Inferior parietal cortex (tissue), 1 donor: Measurements from ENCODE around the gene CLEC4D.
"Not testable (repeated sequence)": the region's sequence is repeated elsewhere in the genome, so short reads cannot be mapped to it uniquely, and the experiment has no call there.

Experiments
- DNase-seq: peaks from one replicate; pipeline ENCODE4 v3.0.0-alpha.2; 2016; ENCODE audit errors: extremely low spot score

The CLEC4D gene

DNA sequence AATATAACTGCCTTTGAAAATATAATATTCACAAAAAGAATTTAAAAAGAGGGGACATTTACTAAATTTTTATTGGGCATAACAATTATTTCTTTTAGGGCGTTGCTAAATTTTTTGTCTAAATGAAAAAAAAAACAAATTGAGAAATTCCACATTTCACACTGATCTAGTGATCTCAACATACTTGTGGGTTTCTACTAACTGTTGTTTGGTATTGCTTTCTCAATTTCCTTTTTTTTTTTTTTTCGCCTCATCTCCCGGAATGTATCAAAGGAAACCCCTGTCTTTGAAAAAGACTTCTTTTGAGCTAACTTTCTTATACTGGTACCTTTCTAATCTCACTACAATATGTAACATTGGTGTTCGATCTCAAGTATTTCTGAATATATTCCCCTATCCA lies at the start of gene CLEC4D:
CLEC4D (plus strand) TSS at position 248 of the 400 bp plus-strand sequence. CDS start 230 bp downstream, outside the sequence.
- no peak for DNase-seq

GRCh38 chr12:8465301-8465996 lies 47.9 kb upstream of the CLEC4D start:
- no peak for DNase-seq

GRCh38 chr12:8466241-8466640 lies 47.1 kb upstream of the CLEC4D start:
- no peak for DNase-seq

- no peak for DNase-seq
Observed at GRCh38 chr12:8471090-8471489, 42.2 kb upstream of the CLEC4D start.

GRCh38 chr12:8475508-8476203 lies 37.6 kb upstream of the CLEC4D start:
- DNase-seq, result no peak

GRCh38 chr12:8482571-8483061 lies 30.7 kb upstream of the CLEC4D start:
- no peak for DNase-seq

DNA sequence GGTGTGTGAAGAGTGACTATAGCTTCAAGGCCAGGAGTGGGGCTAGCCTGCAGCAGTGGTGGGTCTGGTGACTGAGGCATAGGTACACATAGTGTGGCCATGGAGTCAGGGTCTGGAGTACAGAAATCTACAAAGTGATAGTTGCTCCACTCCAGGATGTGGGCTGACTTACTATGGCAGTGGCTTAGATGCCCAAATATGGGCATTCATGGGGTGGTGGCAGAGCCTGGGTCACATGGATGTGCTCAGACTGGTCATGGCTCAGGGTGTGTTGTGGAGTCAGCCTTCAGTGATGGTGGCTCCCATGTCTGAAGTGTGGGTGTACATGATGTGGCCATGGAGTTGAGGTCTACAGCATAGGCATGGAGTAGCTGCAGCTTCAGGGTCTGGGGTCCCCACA lies 30.2 kb upstream of the CLEC4D start:
- no peak for DNase-seq

GRCh38 chr12:8491646-8492530 lies 21.4 kb upstream of the CLEC4D start:
- no peak for DNase-seq

GRCh38 chr12:8493084-8493483 lies 20.2 kb upstream of the CLEC4D start:
- peak; percentile 17 for DNase-seq

DNA sequence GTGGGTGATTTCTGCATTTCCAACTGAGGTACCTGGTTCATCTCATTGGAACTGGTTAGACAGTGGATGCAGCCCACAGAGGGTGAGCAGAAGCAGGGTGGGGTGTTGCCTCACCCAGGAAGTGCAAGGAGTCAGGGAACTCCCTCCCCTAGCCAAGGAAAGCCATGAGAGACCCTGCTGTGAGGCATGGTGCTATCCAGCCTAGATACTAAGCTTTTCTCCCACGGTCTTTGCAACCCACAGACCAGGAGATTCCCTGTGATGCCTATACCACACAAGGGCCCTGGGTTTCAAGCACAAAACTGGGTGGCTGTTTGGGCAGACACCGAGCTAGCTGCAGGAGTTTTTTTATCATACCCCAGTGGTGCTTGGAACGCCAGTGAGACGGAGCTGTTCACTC lies 17.6 kb upstream of the CLEC4D start:
- not testable (repeated sequence) for DNase-seq

DNA sequence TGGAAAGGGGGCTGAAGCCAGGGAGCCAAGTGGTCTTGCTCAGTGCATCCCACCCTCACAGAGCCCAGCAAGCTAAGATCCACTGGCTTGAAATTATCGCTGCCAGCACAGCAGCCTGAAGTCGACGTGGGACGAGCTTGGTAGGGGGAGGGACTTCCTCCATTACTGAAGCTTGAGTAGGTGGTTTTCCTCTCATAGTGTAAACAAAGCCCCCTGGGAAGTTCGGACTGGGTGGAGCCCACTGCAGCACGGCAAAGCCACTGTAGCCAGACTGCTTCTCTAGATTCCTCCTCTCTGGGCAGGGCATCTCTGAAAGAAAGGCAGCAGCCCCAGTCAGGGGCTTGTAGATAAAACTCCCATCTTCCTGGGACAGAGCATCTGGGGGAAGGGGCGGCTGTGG lies 17.2 kb upstream of the CLEC4D start:
- not testable (repeated sequence) for DNase-seq

DNA sequence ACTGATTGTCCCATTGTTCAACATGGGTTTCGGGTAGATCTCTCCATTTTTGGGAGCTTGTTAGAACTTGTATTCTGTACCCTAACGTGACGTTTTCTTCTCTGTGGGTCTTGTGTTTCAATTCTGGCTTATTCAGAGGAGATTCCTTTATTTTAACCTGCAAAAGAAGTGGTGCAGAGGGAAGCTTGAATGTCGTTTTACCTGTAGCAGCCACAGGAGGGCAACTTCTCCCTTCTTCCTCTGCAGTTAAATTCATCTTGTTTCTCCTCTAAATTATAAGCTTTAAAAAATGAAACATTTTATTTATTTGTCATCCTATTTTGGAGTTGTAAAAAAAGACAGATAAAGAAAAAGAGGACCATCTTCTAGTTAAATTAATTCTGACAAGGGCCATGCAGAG lies 13.7 kb upstream of the CLEC4D start:
- no peak for DNase-seq

DNA sequence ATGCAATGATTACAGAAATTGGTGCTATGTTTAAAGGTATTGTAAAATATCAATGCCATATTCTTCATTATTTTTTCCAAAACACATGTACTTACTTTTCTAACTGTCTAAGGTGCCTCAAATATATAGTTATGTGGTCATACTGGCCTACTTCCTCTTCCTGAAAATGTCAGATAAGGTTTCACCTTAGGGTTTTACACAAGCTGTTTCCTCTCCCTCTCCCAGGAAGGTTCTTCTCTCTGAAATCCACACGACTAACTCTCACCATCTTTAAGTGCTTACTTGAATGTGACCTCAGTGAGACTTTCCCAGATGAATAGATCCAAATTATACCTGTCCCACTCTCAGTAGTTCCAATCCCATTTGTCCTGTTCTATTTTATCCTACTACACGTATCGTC lies 11.6 kb upstream of the CLEC4D start:
- DNase-seq, result no peak

- DNase-seq, result no peak
Observed at GRCh38 chr12:8504351-8504750, 9.0 kb upstream of the CLEC4D start.

DNA sequence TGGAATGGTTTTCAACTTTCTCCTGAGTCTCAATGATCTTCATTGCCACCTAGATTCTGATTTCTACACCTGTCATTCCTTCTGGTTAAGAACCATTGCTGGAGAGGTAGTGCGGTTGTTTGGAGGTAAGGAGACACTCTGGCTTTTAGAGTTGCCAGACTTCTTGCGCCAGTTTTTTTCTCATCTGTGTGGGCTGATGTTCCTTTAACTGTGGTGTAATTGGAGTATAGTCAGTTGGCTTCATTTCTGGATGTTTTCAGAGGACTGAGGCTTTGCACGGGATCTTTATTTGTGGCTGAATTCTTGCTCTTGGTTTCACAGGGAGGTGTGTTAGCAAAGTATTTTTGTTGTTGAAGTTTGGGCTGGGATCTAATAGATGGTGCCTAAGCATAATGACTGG lies 5.7 kb upstream of the CLEC4D start:
- DNase-seq, result no peak

DNA sequence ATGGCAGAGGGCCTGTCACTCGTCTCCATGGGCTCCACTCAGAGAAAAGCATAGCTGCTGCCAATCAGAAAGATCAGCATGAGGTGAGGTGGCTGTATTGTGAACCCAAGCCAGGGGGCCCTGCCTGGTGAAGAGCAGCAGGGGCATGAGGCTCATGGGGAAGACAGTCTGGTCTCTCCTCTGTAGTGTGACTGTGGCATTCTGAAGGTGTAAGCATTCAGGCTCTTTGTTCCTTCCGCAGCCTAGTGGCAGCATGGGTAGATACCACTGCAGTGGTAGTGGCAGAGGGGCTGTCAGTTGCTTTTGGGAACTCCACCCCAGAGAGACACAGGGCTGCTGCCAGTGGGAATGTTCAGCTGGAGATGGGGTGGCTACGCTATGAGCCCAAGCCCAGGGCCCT lies 5.1 kb upstream of the CLEC4D start:
- DNase-seq, result no peak

DNA sequence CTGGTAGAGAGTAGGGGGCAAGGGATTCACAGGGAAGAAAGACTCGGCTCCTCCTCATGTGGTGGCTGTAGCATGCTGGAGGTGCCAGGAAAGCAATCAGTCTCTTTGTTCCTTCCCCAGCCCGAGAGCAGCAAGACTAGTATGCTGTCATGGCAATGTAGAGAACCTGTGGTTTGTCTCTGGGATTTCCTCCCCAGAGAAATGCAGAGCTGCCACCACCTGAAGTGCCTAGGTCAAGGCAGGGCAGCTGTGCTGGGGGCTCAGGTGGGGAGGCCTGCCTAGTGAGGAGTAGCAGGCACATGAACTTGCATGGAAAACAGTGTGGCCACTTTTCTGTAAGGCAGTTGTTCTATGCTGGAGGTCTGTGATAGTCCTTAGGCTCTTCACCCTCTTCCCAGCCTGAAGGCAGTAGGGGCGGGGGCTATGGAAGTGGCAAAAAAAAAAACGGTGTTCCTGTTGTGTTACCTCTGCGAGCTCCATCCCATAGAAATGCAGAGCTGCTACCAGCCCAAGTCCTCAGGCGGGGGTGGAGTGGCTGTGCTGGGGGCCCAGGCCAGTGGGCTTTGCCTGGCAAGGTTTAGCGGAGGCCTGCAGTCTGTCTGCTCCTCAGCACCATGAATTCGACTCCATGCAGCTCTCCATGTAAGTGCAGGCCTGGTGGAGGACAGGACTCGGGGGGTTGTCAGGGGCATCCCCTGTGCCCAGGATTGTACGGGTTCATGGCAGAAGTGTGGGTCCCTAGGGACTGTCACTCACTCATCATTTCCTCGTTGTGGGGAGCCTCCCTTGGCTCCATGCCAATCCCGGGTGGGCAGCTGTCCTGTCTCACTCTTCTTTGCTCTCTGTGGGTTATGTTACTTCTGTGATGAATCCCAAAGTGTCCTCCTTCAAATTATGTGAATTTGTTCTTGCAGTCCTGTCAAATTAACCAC lies 4.1 kb upstream of the CLEC4D start:
- no peak for DNase-seq

DNA sequence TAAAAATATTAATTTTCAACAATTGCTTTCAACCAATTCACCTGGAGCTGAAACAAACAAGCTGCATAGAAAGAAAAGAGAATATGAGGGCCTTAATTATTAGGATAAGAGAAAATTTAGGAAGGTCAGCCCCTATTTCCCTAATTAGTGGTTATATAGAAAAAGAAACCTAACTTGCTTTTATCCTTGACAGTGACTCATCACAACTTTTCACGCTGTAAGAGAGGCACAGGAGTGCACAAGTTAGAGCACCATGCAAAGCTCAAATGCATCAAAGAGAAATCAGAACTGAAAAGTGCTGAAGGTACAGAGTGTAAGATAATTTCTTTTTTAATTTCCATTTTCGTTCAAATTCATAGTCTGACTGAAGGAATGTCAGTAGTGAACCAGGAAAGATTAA lies 4.7 kb downstream of the CLEC4D start:
- DNase-seq, result no peak

DNA sequence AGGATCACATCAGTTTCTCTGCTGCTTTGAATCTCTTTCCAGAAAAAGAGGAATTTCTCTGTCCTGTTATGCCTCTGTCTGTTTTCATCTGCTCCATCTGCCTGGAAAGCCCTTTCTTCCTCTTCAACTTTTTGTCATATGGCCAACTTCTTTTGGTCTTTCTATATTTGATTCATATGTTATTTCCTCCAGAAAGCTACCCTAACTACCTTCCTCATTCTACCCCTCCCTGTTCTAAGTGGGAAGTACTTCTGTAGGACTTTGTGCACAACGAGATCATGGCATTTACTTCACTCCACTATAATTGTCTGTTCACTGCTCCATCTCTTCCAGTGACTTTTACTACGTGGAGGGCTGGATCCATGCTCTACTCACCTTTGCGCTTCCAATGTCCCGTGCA lies 5.9 kb downstream of the CLEC4D start:
- no peak for DNase-seq

GRCh38 chr12:8527250-8528130 lies 14.2 kb downstream of the CLEC4D start:
- no peak for DNase-seq
